HL-60 (cell line): ENCODE data around the gene VWA3B.

Source experiments
- CTCF ChIP-seq: IDR thresholded peaks from one replicate; pipeline ENCODE4 v1.5.1; 2011; ENCODE audit warnings: low read length, control low read depth, inconsistent platforms; ENCODE audit not compliant: insufficient read depth
- GABPA ChIP-seq: IDR thresholded peaks from 2 replicates; pipeline ENCODE4 v1.6.1; 2012; ENCODE audit warnings: low read depth
- POLR2AphosphoS5 ChIP-seq: IDR thresholded peaks from 2 replicates; pipeline ENCODE4 v1.6.1; 2012; ENCODE audit warnings: low read depth
- SPI1 ChIP-seq: IDR thresholded peaks from 2 replicates; pipeline ENCODE4 v1.6.1; 2012; ENCODE audit warnings: low read depth, mild to moderate bottlenecking, borderline replicate concordance

GRCh38 chr2:98084151-98084868 is 2.7 kb upstream of the VWA3B start:
- TF ChIP-seq CTCF = no peak
- TF ChIP-seq SPI1 = no peak
- TF ChIP-seq POLR2AphosphoS5 = no peak
- no peak for TF ChIP-seq GABPA
